ENCODE measurements around the gene DMRTA2.

GRCh38 chr1:50430010-50430405 is 6.8 kb upstream of the DMRTA2 start:
- TF ChIP-seq, protein P1, sequence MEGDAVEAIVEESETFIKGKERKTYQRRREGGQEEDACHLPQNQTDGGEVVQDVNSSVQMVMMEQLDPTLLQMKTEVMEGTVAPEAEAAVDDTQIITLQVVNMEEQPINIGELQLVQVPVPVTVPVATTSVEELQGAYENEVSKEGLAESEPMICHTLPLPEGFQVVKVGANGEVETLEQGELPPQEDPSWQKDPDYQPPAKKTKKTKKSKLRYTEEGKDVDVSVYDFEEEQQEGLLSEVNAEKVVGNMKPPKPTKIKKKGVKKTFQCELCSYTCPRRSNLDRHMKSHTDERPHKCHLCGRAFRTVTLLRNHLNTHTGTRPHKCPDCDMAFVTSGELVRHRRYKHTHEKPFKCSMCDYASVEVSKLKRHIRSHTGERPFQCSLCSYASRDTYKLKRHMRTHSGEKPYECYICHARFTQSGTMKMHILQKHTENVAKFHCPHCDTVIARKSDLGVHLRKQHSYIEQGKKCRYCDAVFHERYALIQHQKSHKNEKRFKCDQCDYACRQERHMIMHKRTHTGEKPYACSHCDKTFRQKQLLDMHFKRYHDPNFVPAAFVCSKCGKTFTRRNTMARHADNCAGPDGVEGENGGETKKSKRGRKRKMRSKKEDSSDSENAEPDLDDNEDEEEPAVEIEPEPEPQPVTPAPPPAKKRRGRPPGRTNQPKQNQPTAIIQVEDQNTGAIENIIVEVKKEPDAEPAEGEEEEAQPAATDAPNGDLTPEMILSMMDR (IDR thresholded peaks at IDR 0.05; ENCODE audit: insufficient read depth, low read length): no peak
- TF ChIP-seq GABPA (IDR thresholded peaks at IDR 0.05; ENCODE audit: low read depth): no peak
- TF ChIP-seq, protein P2, sequence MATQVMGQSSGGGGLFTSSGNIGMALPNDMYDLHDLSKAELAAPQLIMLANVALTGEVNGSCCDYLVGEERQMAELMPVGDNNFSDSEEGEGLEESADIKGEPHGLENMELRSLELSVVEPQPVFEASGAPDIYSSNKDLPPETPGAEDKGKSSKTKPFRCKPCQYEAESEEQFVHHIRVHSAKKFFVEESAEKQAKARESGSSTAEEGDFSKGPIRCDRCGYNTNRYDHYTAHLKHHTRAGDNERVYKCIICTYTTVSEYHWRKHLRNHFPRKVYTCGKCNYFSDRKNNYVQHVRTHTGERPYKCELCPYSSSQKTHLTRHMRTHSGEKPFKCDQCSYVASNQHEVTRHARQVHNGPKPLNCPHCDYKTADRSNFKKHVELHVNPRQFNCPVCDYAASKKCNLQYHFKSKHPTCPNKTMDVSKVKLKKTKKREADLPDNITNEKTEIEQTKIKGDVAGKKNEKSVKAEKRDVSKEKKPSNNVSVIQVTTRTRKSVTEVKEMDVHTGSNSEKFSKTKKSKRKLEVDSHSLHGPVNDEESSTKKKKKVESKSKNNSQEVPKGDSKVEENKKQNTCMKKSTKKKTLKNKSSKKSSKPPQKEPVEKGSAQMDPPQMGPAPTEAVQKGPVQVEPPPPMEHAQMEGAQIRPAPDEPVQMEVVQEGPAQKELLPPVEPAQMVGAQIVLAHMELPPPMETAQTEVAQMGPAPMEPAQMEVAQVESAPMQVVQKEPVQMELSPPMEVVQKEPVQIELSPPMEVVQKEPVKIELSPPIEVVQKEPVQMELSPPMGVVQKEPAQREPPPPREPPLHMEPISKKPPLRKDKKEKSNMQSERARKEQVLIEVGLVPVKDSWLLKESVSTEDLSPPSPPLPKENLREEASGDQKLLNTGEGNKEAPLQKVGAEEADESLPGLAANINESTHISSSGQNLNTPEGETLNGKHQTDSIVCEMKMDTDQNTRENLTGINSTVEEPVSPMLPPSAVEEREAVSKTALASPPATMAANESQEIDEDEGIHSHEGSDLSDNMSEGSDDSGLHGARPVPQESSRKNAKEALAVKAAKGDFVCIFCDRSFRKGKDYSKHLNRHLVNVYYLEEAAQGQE (IDR thresholded peaks at IDR 0.05; ENCODE audit: insufficient replicate concordance, low read depth): no peak
